ENCODE data around the gene PIP5K1B.

PIP5K1B gene

DNA sequence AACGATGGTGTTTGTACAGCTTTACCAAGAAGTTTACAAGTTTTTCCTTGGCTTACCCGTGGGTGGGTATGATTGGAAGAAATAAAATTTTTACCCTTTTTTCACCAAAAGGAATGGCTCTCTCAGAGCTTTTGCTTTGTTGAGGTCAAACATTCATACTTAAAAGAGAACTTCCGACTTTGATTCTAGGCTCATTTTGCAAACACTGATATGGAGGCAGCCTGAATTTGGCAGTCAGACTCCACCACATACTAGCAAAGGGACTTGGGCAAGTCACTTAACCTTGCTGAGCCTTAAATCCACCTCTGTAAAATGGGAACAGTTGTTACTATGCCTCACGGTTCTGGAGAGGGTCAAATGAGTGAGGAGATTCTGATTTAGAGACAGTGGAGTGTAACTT is 155.4 kb downstream of the PIP5K1B start:
- no peak for TF ChIP-seq RAD21 (IDR thresholded peaks at IDR 0.05; ENCODE audit: low read depth)
- TF ChIP-seq TAF1 (IDR thresholded peaks at IDR 0.05; ENCODE audit: low read depth): no peak
- TF ChIP-seq REST (IDR thresholded peaks at IDR 0.05; ENCODE audit: low read depth): no peak
- TF ChIP-seq CEBPB (IDR thresholded peaks at IDR 0.05): no peak
- TF ChIP-seq YY1 (IDR thresholded peaks at IDR 0.05; ENCODE audit: low read depth): no peak
- no peak for TF ChIP-seq FOXM1 (IDR thresholded peaks at IDR 0.05; ENCODE audit: borderline replicate concordance, low read depth)
- TF ChIP-seq NFIC (IDR thresholded peaks at IDR 0.05): no peak
- no peak for TF ChIP-seq MAX (IDR thresholded peaks at IDR 0.05)
- no peak for TF ChIP-seq TEAD4 (IDR thresholded peaks at IDR 0.05)
- TF ChIP-seq ZBTB7A (IDR thresholded peaks at IDR 0.05; ENCODE audit: low read depth): no peak
- TF ChIP-seq EGR1 (IDR thresholded peaks at IDR 0.05): no peak
- TF ChIP-seq EP300 (IDR thresholded peaks at IDR 0.05; ENCODE audit: borderline replicate concordance): no peak
- no peak for TF ChIP-seq TCF12 (IDR thresholded peaks at IDR 0.05; ENCODE audit: low read depth)
- TF ChIP-seq, protein P1, sequence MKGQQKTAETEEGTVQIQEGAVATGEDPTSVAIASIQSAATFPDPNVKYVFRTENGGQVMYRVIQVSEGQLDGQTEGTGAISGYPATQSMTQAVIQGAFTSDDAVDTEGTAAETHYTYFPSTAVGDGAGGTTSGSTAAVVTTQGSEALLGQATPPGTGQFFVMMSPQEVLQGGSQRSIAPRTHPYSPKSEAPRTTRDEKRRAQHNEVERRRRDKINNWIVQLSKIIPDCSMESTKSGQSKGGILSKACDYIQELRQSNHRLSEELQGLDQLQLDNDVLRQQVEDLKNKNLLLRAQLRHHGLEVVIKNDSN (IDR thresholded peaks at IDR 0.05): no peak

DNA sequence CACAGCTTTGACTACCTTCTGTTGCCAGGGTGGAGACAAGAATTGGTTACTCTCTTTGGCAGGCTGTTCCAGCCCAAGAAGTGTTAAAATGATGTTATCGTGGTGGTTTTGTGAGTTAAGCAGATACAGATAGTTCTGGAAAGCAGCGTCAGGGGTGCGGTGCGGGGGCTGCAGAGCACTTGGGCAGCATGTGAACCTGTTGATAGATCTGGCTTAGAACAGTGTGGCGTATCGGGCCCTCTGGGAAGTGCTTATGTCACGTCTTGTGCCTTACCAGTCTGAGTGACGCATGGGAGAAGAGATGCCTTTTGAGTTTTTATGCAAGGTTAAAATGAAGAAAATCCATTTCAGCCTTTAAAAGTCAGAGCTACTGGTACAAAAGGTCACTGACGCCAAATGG is 156.4 kb downstream of the PIP5K1B start:
- no peak for TF ChIP-seq TCF12 (IDR thresholded peaks at IDR 0.05; ENCODE audit: low read depth)
- TF ChIP-seq EP300 (IDR thresholded peaks at IDR 0.05; ENCODE audit: borderline replicate concordance): no peak
- no peak for TF ChIP-seq CREB1 (IDR thresholded peaks at IDR 0.05; ENCODE audit: low read depth)
- TF ChIP-seq ZBTB7A (IDR thresholded peaks at IDR 0.05; ENCODE audit: low read depth): no peak
- TF ChIP-seq, protein P1 (IDR thresholded peaks at IDR 0.05): no peak
- TF ChIP-seq MAX (IDR thresholded peaks at IDR 0.05): no peak
- no peak for TF ChIP-seq YY1 (IDR thresholded peaks at IDR 0.05; ENCODE audit: low read depth)

DNA sequence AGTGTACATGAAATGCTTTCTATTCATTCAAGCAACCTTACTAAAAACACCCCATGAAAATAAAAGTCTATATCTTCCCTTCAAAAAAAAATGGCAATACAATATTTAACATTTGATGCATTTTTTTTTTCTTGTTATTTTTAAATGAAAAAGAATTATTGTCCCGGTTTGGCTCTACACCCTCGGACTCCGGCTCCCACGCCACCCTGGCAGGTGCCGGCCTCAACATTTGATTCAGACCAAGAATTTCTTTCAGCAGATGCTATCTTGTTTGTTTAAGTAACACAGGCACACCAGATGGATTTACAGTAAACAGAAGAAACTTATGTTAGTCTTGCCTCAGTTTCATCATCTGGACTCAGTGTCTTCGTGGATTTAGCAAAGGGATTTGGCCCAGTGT is 162.0 kb downstream of the PIP5K1B start:
- TF ChIP-seq MAX (IDR thresholded peaks at IDR 0.05) (no peak), TAF1 (IDR thresholded peaks at IDR 0.05; ENCODE audit: low read depth) (no peak)

- TF ChIP-seq TEAD4 (IDR thresholded peaks at IDR 0.05): no peak
- no peak for TF ChIP-seq ZBTB7A (IDR thresholded peaks at IDR 0.05; ENCODE audit: low read depth)
- TF ChIP-seq YY1 (IDR thresholded peaks at IDR 0.05; ENCODE audit: low read depth): no peak
- no peak for TF ChIP-seq EGR1 (IDR thresholded peaks at IDR 0.05)
- no peak for TF ChIP-seq FOXM1 (IDR thresholded peaks at IDR 0.05; ENCODE audit: borderline replicate concordance, low read depth)
- TF ChIP-seq EP300 (IDR thresholded peaks at IDR 0.05; ENCODE audit: borderline replicate concordance): no peak
- no peak for TF ChIP-seq TCF12 (IDR thresholded peaks at IDR 0.05; ENCODE audit: low read depth)
Observed at GRCh38 chr9:68869022-68869421, 164.0 kb downstream of the PIP5K1B start.

DNA sequence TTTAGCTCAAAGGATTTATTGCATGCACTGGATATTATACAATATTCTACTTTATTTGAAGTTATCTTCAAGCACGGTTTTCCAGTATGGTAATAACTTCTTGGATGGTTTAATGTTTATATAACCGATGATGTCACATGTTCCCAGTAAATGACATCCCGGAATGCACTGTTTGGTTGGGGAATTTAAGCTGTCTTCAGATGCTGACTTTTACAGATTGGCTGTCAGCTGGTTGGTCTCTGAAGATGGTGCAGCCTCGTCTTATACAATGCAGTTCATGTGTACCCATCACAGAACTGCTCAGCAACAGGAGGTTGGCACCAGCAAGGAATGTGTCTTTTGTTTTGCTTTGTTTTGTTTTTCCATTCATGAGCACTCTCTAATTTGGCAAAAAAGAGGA is 165.0 kb downstream of the PIP5K1B start:
- TF ChIP-seq TAF1 (IDR thresholded peaks at IDR 0.05; ENCODE audit: low read depth) (no peak), EP300 (IDR thresholded peaks at IDR 0.05; ENCODE audit: borderline replicate concordance) (no peak), NFIC (IDR thresholded peaks at IDR 0.05) (no peak), ZBTB7A (IDR thresholded peaks at IDR 0.05; ENCODE audit: low read depth) (no peak), CEBPB (IDR thresholded peaks at IDR 0.05) (no peak), RAD21 (IDR thresholded peaks at IDR 0.05; ENCODE audit: low read depth) (no peak), CREB1 (IDR thresholded peaks at IDR 0.05; ENCODE audit: low read depth) (no peak), EGR1 (IDR thresholded peaks at IDR 0.05) (no peak), REST (IDR thresholded peaks at IDR 0.05; ENCODE audit: low read depth) (no peak), TCF12 (IDR thresholded peaks at IDR 0.05; ENCODE audit: low read depth) (no peak), MAX (IDR thresholded peaks at IDR 0.05) (no peak), YY1 (IDR thresholded peaks at IDR 0.05; ENCODE audit: low read depth) (no peak), FOXM1 (IDR thresholded peaks at IDR 0.05; ENCODE audit: borderline replicate concordance, low read depth) (no peak), TEAD4 (IDR thresholded peaks at IDR 0.05) (no peak)
- TF ChIP-seq, protein P1 (IDR thresholded peaks at IDR 0.05): no peak
